Measurements from ENCODE around the gene PPIL1. TPM values are rescaled to one million over a fixed set of nuclear protein-coding genes. Genes with fewer than 3 reads are reported as not detected.
A peak's percentile ranks its signal among the peaks of the same experiment; 100 is the strongest.

The PPIL1 gene
- total and polyA plus RNA-seq, 2 of the 4 experiments (the other 2 are of a cell fraction): 28.4 to 58.4 TPM

GRCh38 chr6:36886950-36887618 lies 12.5 kb upstream of the PPIL1 start:
- WGBS, 2 experiments (ENCODE audit: extremely low coverage in 2 of 2, insufficient read length in 1 of 2): 71% methylated on average over 1 of the region's 10 CpGs; no CpG with 5 or more reads in 1 of the 2 experiments
- no peak overlapping the region for H3K18ac ChIP-seq (ENCODE audit: low read depth, low read length)
- intact Hi-C loops (cut with micrococcal nuclease) (no loop called here), in situ Hi-C loops (cut with MboI; ENCODE audit: low sequenced_read_pairs) (loop anchor here (10.0 kb wide), 2 partner anchors 98 to 328 kb away; partner anchors contain the start of gene MTCH1), dilution Hi-C loops (cut with HindIII; ENCODE audit: low sequenced_read_pairs, unreplicated experiment) (no loop called here)
- no peaks in the 10 kb centered on the region for H3K9me3 ChIP-seq (ENCODE audit: control insufficient read depth, insufficient read depth, low read length)
- H3K4ac ChIP-seq (ENCODE audit: low read depth, low read length): peak overlapping the region; percentile 32; the same call in 1 of the 2 replicates
- H2BK5ac ChIP-seq (ENCODE audit: low read depth, low read length, poor library complexity, severe bottlenecking): no peak overlapping the region
- H3K56ac ChIP-seq (ENCODE audit: extremely low read depth, insufficient read depth, low read length): 0 out of 2 replicates have a peak overlapping the region, but pooled peaks have one; percentile 91
- BruUV-seq (replicated peaks): no TSS peak
- no peaks in the 10 kb centered on the region for H4K20me1 ChIP-seq (ENCODE audit: insufficient read depth, low read length)
- H4K8ac ChIP-seq (ENCODE audit: low read depth in 2 of 2, low read length in 2 of 2): peak overlapping the region in 1 of 2 experiments; percentile 54; a peak in 1 of 4 replicates
- no peak overlapping the region for H2BK120ac ChIP-seq (ENCODE audit: low read depth, low read length)
- H3K23ac ChIP-seq (ENCODE audit: low read depth, low read length): peak overlapping the region; percentile 83
- no peak overlapping the region for H2BK20ac ChIP-seq (ENCODE audit: low read depth, low read length)
- no peak overlapping the region for H2AK5ac ChIP-seq (ENCODE audit: low read depth, low read length)
- ChIA-PET CTCF (no interaction called here), POLR2A (ENCODE audit: unreplicated experiment) (no interaction called here)
- H2AK9ac ChIP-seq (replicated peaks; ENCODE audit: low read depth, low read length, poor library complexity): no peak overlapping the region
- H3K9me1 ChIP-seq (ENCODE audit: insufficient read depth, low read length): peaks cover 3% of the 10 kb centered on the region; the same call in 1 of the 2 replicates
- peak overlapping the region; percentile 58 for H3K4me2 ChIP-seq (ENCODE audit: low read depth, low read length)
- H4K91ac ChIP-seq (ENCODE audit: insufficient read depth, low read depth, low read length): no peak overlapping the region
- no peak overlapping the region for H3K27ac ChIP-seq (ENCODE audit: insufficient read depth, low read length)
- no peak overlapping the region for H2AFZ ChIP-seq (replicated peaks; ENCODE audit: low read length, poor library complexity)
- peaks cover 18 to 50% of the 10 kb centered on the region in 2 experiments for H3K79me1 ChIP-seq (ENCODE audit: low read depth in 1 of 2, low read length in 2 of 2)
- ATAC-seq (ENCODE audit: low read depth) (no peak), DNase-seq (no peak)
- H3K9ac ChIP-seq (ENCODE audit: low read depth, low read length): peak overlapping the region; percentile 93; the same call in 1 of the 2 replicates
- no peak overlapping the region for H2BK15ac ChIP-seq (ENCODE audit: low read depth, low read length)
- no peaks in the 10 kb centered on the region for H3K27me3 ChIP-seq (ENCODE audit: control insufficient read depth, insufficient read depth, low read length)
- TF ChIP-seq MAZ (IDR thresholded peaks at IDR 0.05; ENCODE audit: borderline replicate concordance, low read depth, low read length) (no peak), MXI1 (IDR thresholded peaks at IDR 0.05; ENCODE audit: borderline replicate concordance, low read depth, low read length) (no peak), ELK1 (IDR thresholded peaks at IDR 0.05; ENCODE audit: borderline replicate concordance, low read depth, low read length) (no peak), CHD1 (IDR thresholded peaks at IDR 0.05; ENCODE audit: low read depth, low read length) (no peak), CTCF (conservative IDR thresholded peaks at IDR 0.05; ENCODE audit: low read depth, low read length) (no peak), RCOR1 (IDR thresholded peaks at IDR 0.05; ENCODE audit: insufficient replicate concordance, low read length) (no peak)
- H3K4me1 ChIP-seq (ENCODE audit: control insufficient read depth, insufficient read depth, low read length): no peaks in the 10 kb centered on the region; the same call in 1 of the 2 replicates
- H4K5ac ChIP-seq (ENCODE audit: low read depth, low read length): peak overlapping the region; percentile 75; the same call in 1 of the 2 replicates
- H3K4me3 ChIP-seq (ENCODE audit: insufficient read depth, low read depth, low read length): 0 out of 2 replicates have a peak overlapping the region, but pooled peaks have one; percentile 12
- H3K36me3 ChIP-seq (ENCODE audit: control insufficient read depth, insufficient read depth, low read length): peaks cover 2% of the 10 kb centered on the region; the same call in 1 of the 2 replicates
- peak overlapping the region; percentile 54; the same call in 1 of the 2 replicates for H3K14ac ChIP-seq (replicated peaks; ENCODE audit: low read depth, low read length)

Measured in IMR-90 (cell line).